Lung (tissue), 12 donors: ENCODE measurements around the gene ARHGDIB. TPM values are rescaled to one million over a fixed set of nuclear protein-coding genes. Genes with fewer than 3 reads are reported as not detected.

Experiments used
- ATAC-seq: fragments of 200-7000 bp; cut with Tn5 transposase; one replicate; pipeline ENCODE4 v1.9.1; 2020; ENCODE audit warnings: moderate number of reproducible peaks; ENCODE audit not compliant: insufficient read depth, low FRiP score
- DNase-seq, 3 donors: peaks; one replicate each; pipeline ENCODE4 v3.0.0-alpha.2; 2013 to 2017
- H3K27ac ChIP-seq, 2 donors: one replicate each; pipeline ENCODE4 v1.5.1; 2013; ENCODE audit warnings: mild to moderate bottlenecking in 2 of 2, moderate library complexity in 2 of 2, control low read depth in 1 of 2, inconsistent platforms in 1 of 2, low read depth in 1 of 2, low read length in 1 of 2
- H3K27me3 ChIP-seq, 3 donors: one replicate each; pipeline ENCODE4 v1.5.1; 2013; ENCODE audit warnings: low read length in 2 of 3; ENCODE audit not compliant: control insufficient read depth in 3 of 3, insufficient read depth in 3 of 3
- H3K36me3 ChIP-seq, 4 donors: one replicate each; pipeline ENCODE4 v1.5.1; 2013; ENCODE audit warnings: low read length in 4 of 4, mild to moderate bottlenecking in 1 of 4, moderate library complexity in 1 of 4; ENCODE audit not compliant: control insufficient read depth in 4 of 4, insufficient read depth in 4 of 4
- H3K4me1 ChIP-seq, 5 donors: one replicate each; pipeline ENCODE4 v1.5.1; 2013; ENCODE audit warnings: low read length in 5 of 5, mild to moderate bottlenecking in 2 of 5, moderate library complexity in 1 of 5; ENCODE audit not compliant: control insufficient read depth in 5 of 5, insufficient read depth in 5 of 5
- H3K4me3 ChIP-seq: one replicate; pipeline ENCODE4 v1.5.1; 2013; ENCODE audit warnings: mild to moderate bottlenecking, control low read depth, moderate library complexity
- H3K9ac ChIP-seq, 2 donors: one replicate each; pipeline ENCODE4 v1.5.1; 2013; ENCODE audit warnings: low read length in 2 of 2, control low read depth in 1 of 2; ENCODE audit not compliant: insufficient read depth in 1 of 2
- H3K9me3 ChIP-seq, 4 donors: one replicate each; pipeline ENCODE4 v1.5.1; 2013; ENCODE audit warnings: low read length in 3 of 4, mild to moderate bottlenecking in 1 of 4, moderate library complexity in 1 of 4; ENCODE audit not compliant: control insufficient read depth in 4 of 4, insufficient read depth in 3 of 4
- CTCF ChIP-seq: IDR thresholded peaks from 2 replicates; pipeline ENCODE4 v1.5.1; 2012; ENCODE audit warnings: mild to moderate bottlenecking; ENCODE audit errors: control extremely low read depth, extremely low read depth
- WGBS, 2 donors: extraction: QIAGEN DNeasy Blood & Tissue Kit; methylation state at CpG; one replicate each; pipeline ENCODE4 v1.1.7; 2013; 5-methylcytosine and 5-hydroxymethylcytosine counted together
- polyA plus RNA-seq, 2 donors: library from polyadenylated mRNA; stranded (reverse); fragments of 200-250 nt; gene quantifications; one replicate each; pipeline ENCODE4 v1.2.1, GENCODE V29; 2013
- total RNA-seq, 2 donors: library from RNA; depleted of rRNA in 1 of 2; stranded (reverse); fragments of >200 nt in 1 of 2; gene quantifications; one replicate each; pipeline ENCODE4 v1.2.1, GENCODE V29; 2014 to 2021
- donor health status: control.
- donor health status: control.
- donor health status: Bipolar disorder and iron deficiency.
- donor health status: healthy.
- donor health status: DM: yes; HTN: yes; CAD: no.

ARHGDIB gene
- total and polyA plus RNA-seq, 4 donors = 66.5 to 597 (median 259) TPM

- H3K27me3 ChIP-seq = no peaks in the 10 kb centered on the region
- H3K9ac ChIP-seq = peak overlapping the region in 1 of 2 donors; percentile 39
- ATAC-seq (peak; percentile 85), DNase-seq (no peak)
- no peaks in the 10 kb centered on the region for H3K36me3 ChIP-seq
- H3K4me1 ChIP-seq = peaks cover 0 to 6% (median 3%) of the 10 kb centered on the region in 5 donors
- H3K4me3 ChIP-seq = peak overlapping the region; percentile 17
- 14 to 27% methylated on average over 13 of the region's 13 CpGs for WGBS, 2 donors
- H3K9me3 ChIP-seq = no peaks in the 10 kb centered on the region
- no peak for TF ChIP-seq CTCF
- H3K27ac ChIP-seq = peak overlapping the region; percentile 64 to 79
Measured at GRCh38 chr12:14960548-14961465, 594 bp downstream of the ARHGDIB start.

- WGBS, 2 donors = 18 to 52% methylated on average over 4 of the region's 4 CpGs
- H3K27ac ChIP-seq = peak overlapping the region; percentile 64 to 84
Measured at GRCh38 chr12:14959916-14960496, 1.4 kb downstream of the ARHGDIB start.

GRCh38 chr12:14959463-14959862 lies 1.9 kb downstream of the ARHGDIB start:
- Histone ChIP-seq H3K36me3 (no peaks in the 10 kb centered on the region), H3K9ac (no peak overlapping the region), H3K27ac (peak overlapping the region; percentile 64 to 69), H3K9me3 (no peaks in the 10 kb centered on the region), H3K27me3 (no peaks in the 10 kb centered on the region), H3K4me3 (no peak overlapping the region), H3K4me1 (peaks cover 0 to 6% (median 3%) of the 10 kb centered on the region in 5 donors)
- no peak for TF ChIP-seq CTCF
- no peak for ATAC-seq
- WGBS, 2 donors = 21 to 35% methylated on average over 3 of the region's 3 CpGs
- DNase-seq = no peak

More at GRCh38 chr12:14959916-14960496, 1.4 kb downstream of the ARHGDIB start:
- TF ChIP-seq CTCF = no peak
- Histone ChIP-seq H3K27me3 (no peaks in the 10 kb centered on the region), H3K36me3 (no peaks in the 10 kb centered on the region), H3K9ac (no peak overlapping the region), H3K4me3 (no peak overlapping the region), H3K9me3 (no peaks in the 10 kb centered on the region), H3K4me1 (peaks cover 0 to 6% (median 3%) of the 10 kb centered on the region in 5 donors)
- ATAC-seq (no peak), DNase-seq (no peak)
